ENCODE data around the gene MYL9. TPM values are rescaled to one million over a fixed set of nuclear protein-coding genes. Genes with fewer than 3 reads are reported as not detected.

Gene MYL9
- total and polyA plus RNA-seq, 2 experiments from 2014 or later, result 29.7 to 100 TPM

- TF ChIP-seq ZNF462 (CRISPR knock-in tag; IDR thresholded peaks at IDR 0.05) (no peak), EZH2phosphoT487 (IDR thresholded peaks at IDR 0.05; ENCODE audit: unreplicated experiment) (no peak), EZH2 (IDR thresholded peaks at IDR 0.05; ENCODE audit: low read depth, unreplicated experiment) (no peak)
These were observed 2.1 kb downstream of the MYL9 start (continued) for GRCh38 chr20:36543184-36544133.

- Histone ChIP-seq H2AFZ (no peak overlapping the region), H3K79me2 (replicated peaks; ENCODE audit: insufficient read depth) (peaks cover 18% of the 10 kb centered on the region), H3K27ac (ENCODE audit: low read depth) (no peak overlapping the region), H4K20me1 (replicated peaks; ENCODE audit: insufficient read depth) (peaks cover 4% of the 10 kb centered on the region; the same call in 1 of the 2 replicates), H3K9me2 (ENCODE audit: insufficient read depth) (no peaks in the 10 kb centered on the region), H3K4me1 (ENCODE audit: insufficient read depth) (peaks cover 16% of the 10 kb centered on the region), H3K36me3 (ENCODE audit: insufficient read depth) (no peaks in the 10 kb centered on the region), H3K4me2 (no peak overlapping the region), H3F3A (replicated peaks; ENCODE audit: low read depth) (peaks cover 16% of the 10 kb centered on the region; the same call in 1 of the 2 replicates), H3K4me3 (no peak overlapping the region), H3K27me3 (ENCODE audit: insufficient read depth) (no peaks in the 10 kb centered on the region)
- DNase-seq (ENCODE audit: low spot score), result no peak
- H3K4me1 Mint-ChIP-seq, result peaks cover 36% of the 10 kb centered on the region
- H3K9me3 Mint-ChIP-seq, result no peaks in the 10 kb centered on the region
- peaks cover 28% of the 10 kb centered on the region for H3K36me3 Mint-ChIP-seq (ENCODE audit: low read depth)
- H3K27me3 Mint-ChIP-seq (ENCODE audit: insufficient read depth, low read depth, poor library complexity), result peaks cover 12% of the 10 kb centered on the region
- ATAC-seq, result no peak
- H3K4me3 Mint-ChIP-seq, result no peak overlapping the region
- no peak overlapping the region for H3K27ac Mint-ChIP-seq
- no peak for TF ChIP-seq ZNF331 (CRISPR knock-in tag; IDR thresholded peaks at IDR 0.05; ENCODE audit: low read depth)
- no peak for TF ChIP-seq EZH2 (IDR thresholded peaks at IDR 0.05; ENCODE audit: low read depth, unreplicated experiment)
- TF ChIP-seq EZH2phosphoT487 (IDR thresholded peaks at IDR 0.05; ENCODE audit: unreplicated experiment), result no peak
- TF ChIP-seq ETS1 (IDR thresholded peaks at IDR 0.05), result no peak
- no peak for TF ChIP-seq CTCF (conservative IDR thresholded peaks at IDR 0.05; ENCODE audit: low read depth in 2 of 2)
These were observed 3.1 kb downstream of the MYL9 start for GRCh38 chr20:36544134-36545018.

Data from GM23338 (cell line).